K562 (cell line): ENCODE measurements around the gene LRRC43. TPM values are rescaled to one million over a fixed set of nuclear protein-coding genes. Genes with fewer than 3 reads are reported as not detected.

Experiments
- ATAC-seq: fragments of 200-7000 bp; cut with Tn5 transposase; 3 replicates; pipeline ENCODE4 v1.9.1; 2020; ENCODE audit warnings: moderate library complexity
- BruUV-seq: library from RNA; stranded (reverse); fragments of 400-500 nt; replicated peaks from 2 replicates; lab custom pipeline; 2021; lab: Mats Ljungman, UMichigan
- CTCF ChIA-PET: fragments of 300-600 bp; formaldehyde crosslinking; extraction: SDS; loops from one replicate; lab custom pipeline; 2021; ENCODE audit warnings: low intra/inter-chr PET ratio; lab: Yijun Ruan, JAX
- POLR2A ChIA-PET: fragments of 300-600, 350-650 bp; sonication (Branson Sonifier 250); formaldehyde crosslinking; extraction: SDS; loops from one replicate; lab custom pipeline; 2021; ENCODE audit warnings: antibody characterized with exemption, inconsistent platforms; lab: Yijun Ruan, JAX
- DNase-seq, 4 experiments: peaks; one replicate each; pipeline versions ENCODE4 v3.0.0 to v3.0.0-alpha.2; 2011 to 2018; ENCODE audit warnings: low spot score in 3 of 4, mixed read lengths in 3 of 4; ENCODE audit errors: extremely low read depth in 1 of 4
- FAIRE-seq: peaks from 2 replicates; lab custom pipeline; 2011; peaks lifted over from hg19 to GRCh38; lab: Jason Lieb, UNC
- H2AFZ ChIP-seq: 2 replicates; pipeline ENCODE4 v1.6.0; 2011; ENCODE audit warnings: low read depth, low read length, control low read depth, inconsistent platforms
- H3K27ac ChIP-seq: fragments of 200-600 bp; 3 replicates; pipeline ENCODE4 v1.8.0; 2011; ENCODE audit warnings: low read depth, mild to moderate bottlenecking, control low read depth, inconsistent platforms, low read length, moderate library complexity, mixed read lengths; ENCODE audit errors: extremely low read depth
- H3K27me3 ChIP-seq, 2 experiments: fragments of 300-600 bp in 1 of 2; 2 replicates in 1 of 2; 3 replicates in 1 of 2; pipeline versions ENCODE4 v1.6.0 to v1.8.0; 2011; ENCODE audit warnings: inconsistent platforms in 2 of 2, low read length in 2 of 2, mild to moderate bottlenecking in 1 of 2, mixed read lengths in 1 of 2, moderate library complexity in 1 of 2; ENCODE audit not compliant: control insufficient read depth in 2 of 2, insufficient read depth in 2 of 2
- H3K36me3 ChIP-seq: fragments of 300-600 bp; 3 replicates; pipeline ENCODE4 v1.8.0; 2011; ENCODE audit warnings: mild to moderate bottlenecking, low read length, inconsistent platforms; ENCODE audit not compliant: control insufficient read depth, insufficient read depth
- H3K4me1 ChIP-seq, 2 experiments: fragments of 200-600 bp in 1 of 2; replicated peaks in 1 of 2; 2 replicates in 1 of 2; 3 replicates in 1 of 2; pipeline versions ENCODE4 v1.5.1 to v1.8.0; 2011; ENCODE audit warnings: inconsistent platforms in 2 of 2, low read length in 2 of 2, mild to moderate bottlenecking in 1 of 2, mixed read lengths in 1 of 2, moderate library complexity in 1 of 2; ENCODE audit not compliant: control insufficient read depth in 2 of 2, insufficient read depth in 2 of 2
- H3K4me2 ChIP-seq: 2 replicates; pipeline ENCODE4 v1.6.1; 2011; ENCODE audit warnings: low read length, control low read depth, inconsistent platforms, mixed read lengths; ENCODE audit not compliant: insufficient read depth
- H3K4me3 ChIP-seq: fragments of 200-600 bp; sonication (generic), shearing (Covaris generic); 2 replicates; pipeline ENCODE4 v1.5.1; 2016; ENCODE audit warnings: control low read depth, inconsistent platforms
- H3K79me2 ChIP-seq: fragments of 200-600 bp; 3 replicates; pipeline ENCODE4 v1.8.0; 2011; ENCODE audit warnings: low read length, inconsistent platforms; ENCODE audit not compliant: control insufficient read depth, insufficient read depth
- H3K9ac ChIP-seq, 2 experiments: 2 replicates each; pipeline versions ENCODE4 v1.6.0 to v1.6.1; 2011; ENCODE audit warnings: low read depth in 2 of 2, low read length in 2 of 2, control low read depth in 1 of 2, inconsistent platforms in 1 of 2, mild to moderate bottlenecking in 1 of 2, mixed read lengths in 1 of 2; ENCODE audit not compliant: insufficient read depth in 1 of 2
- H3K9me1 ChIP-seq: one replicate; pipeline ENCODE4 v1.6.0; 2011; ENCODE audit warnings: inconsistent platforms, mild to moderate bottlenecking, low read length, moderate library complexity; ENCODE audit not compliant: control insufficient read depth, insufficient read depth
- H3K9me3 ChIP-seq: replicated peaks from 2 replicates; pipeline ENCODE4 v1.5.1; 2011; ENCODE audit warnings: low read depth, low read length, inconsistent platforms; ENCODE audit not compliant: control insufficient read depth, insufficient read depth
- H4K20me1 ChIP-seq: replicated peaks from 2 replicates; pipeline ENCODE4 v1.6.1; 2011; ENCODE audit warnings: low read length, inconsistent platforms, mixed read lengths; ENCODE audit not compliant: control insufficient read depth, insufficient read depth
- AFF4 ChIP-seq: sonication (generic); formaldehyde crosslinking; IDR thresholded peaks from 2 replicates; pipeline ENCODE4 v1.8.0; 2023; ENCODE audit warnings: mild to moderate bottlenecking, missing genetic modification reagents
- E2F6 ChIP-seq, 2 experiments: IDR thresholded peaks; 2 replicates each; pipeline ENCODE4 v1.6.1; 2011; ENCODE audit warnings: borderline replicate concordance in 1 of 2, control low read depth in 1 of 2, low read depth in 1 of 2, low read length in 1 of 2, mild to moderate bottlenecking in 1 of 2, mixed read lengths in 1 of 2, moderate library complexity in 1 of 2; ENCODE audit not compliant: insufficient read depth in 1 of 2, insufficient read length in 1 of 2, poor library complexity in 1 of 2, severe bottlenecking in 1 of 2; ENCODE audit errors: extremely low read depth in 1 of 2
- ELF4 ChIP-seq: fragments of 450-650 bp; formaldehyde crosslinking; IDR thresholded peaks from 2 replicates; pipeline ENCODE4 v1.4.0; 2022; ENCODE audit warnings: missing genetic modification characterization
- FOXO4 ChIP-seq: fragments of 450-650 bp; formaldehyde crosslinking; IDR thresholded peaks from 2 replicates; pipeline ENCODE4 v1.4.0; 2020; ENCODE audit warnings: mild to moderate bottlenecking, moderate library complexity
- FUS ChIP-seq: fragments of 200-400 bp; formaldehyde crosslinking; optimal IDR thresholded peaks from 2 replicates; pipeline ENCODE3; 2017; ENCODE audit warnings: low read depth, low read length
- HNRNPLL ChIP-seq: fragments of 200-400 bp; formaldehyde crosslinking; IDR thresholded peaks from 2 replicates; pipeline ENCODE4 v1.6.1; 2017; ENCODE audit warnings: low read length, low read depth, mild to moderate bottlenecking; ENCODE audit not compliant: poor library complexity, severe bottlenecking
- KHSRP ChIP-seq: fragments of 450-650 bp; IDR thresholded peaks from 2 replicates; pipeline ENCODE4 v1.6.1; 2017
- POLR2B ChIP-seq: fragments of 450-650 bp; IDR thresholded peaks from 2 replicates; pipeline ENCODE4 v1.6.1; 2018; ENCODE audit warnings: low read depth; ENCODE audit not compliant: partially characterized antibody
- PREB ChIP-seq: sonication (generic); formaldehyde crosslinking; IDR thresholded peaks from 2 replicates; pipeline ENCODE4 v1.8.1; 2023; ENCODE audit warnings: mild to moderate bottlenecking, missing genetic modification reagents
- SIN3A ChIP-seq, 2 experiments: fragments of 150-350 bp in 1 of 2; IDR thresholded peaks; 2 replicates each; pipeline ENCODE4 v1.6.1; 2011 to 2016; ENCODE audit warnings: borderline replicate concordance in 2 of 2, low read depth in 2 of 2, low read length in 2 of 2, mild to moderate bottlenecking in 2 of 2, moderate library complexity in 2 of 2; ENCODE audit not compliant: control insufficient read depth in 1 of 2
- SMARCA4 ChIP-seq: fragments of 450-650 bp; IDR thresholded peaks from 2 replicates; pipeline ENCODE4 v1.6.1; 2016
- STAG1 ChIP-seq: sonication (generic); formaldehyde crosslinking; IDR thresholded peaks from 2 replicates; pipeline ENCODE4 v1.5.0; 2020; ENCODE audit warnings: missing genetic modification reagents, borderline replicate concordance
- ZNF232 ChIP-seq: sonication (generic); formaldehyde crosslinking; IDR thresholded peaks from 2 replicates; pipeline ENCODE4 v1.8.0; 2022; ENCODE audit warnings: mild to moderate bottlenecking, missing genetic modification reagents
- ZNF274 ChIP-seq: IDR thresholded peaks from 2 replicates; pipeline ENCODE4 v1.6.1; 2011; ENCODE audit warnings: low read depth, mild to moderate bottlenecking, low read length, moderate library complexity, borderline replicate concordance
- WGBS: fragments of 100-300 bp; shearing (Covaris generic); methylation state at CpG from one replicate; pipeline ENCODE4 v1.1.6; 2016; ENCODE audit warnings: low coverage, mixed read lengths; ENCODE audit not compliant: insufficient coverage; ENCODE audit errors: missing lambda C conversion rate; 5-methylcytosine and 5-hydroxymethylcytosine counted together
- in situ Hi-C: fragments of 300-500 bp; cut with MboI; formaldehyde crosslinking; loops from 4 replicates; pipeline ENCODE4 v1.15.0; 2018; ENCODE audit warnings: inconsistent platforms, mixed read lengths
- intact Hi-C: fragments of 100-400 bp; cut with micrococcal nuclease; formaldehyde crosslinking; loops from 2 replicates; pipeline ENCODE4 v1.14.2; 2022
- polyA plus RNA-seq, 8 experiments: library from polyadenylated mRNA; depleted of rRNA in 4 of 8; stranded (reverse) in 5 of 8; unstranded in 3 of 8; fragments of >200 nt; fragmentation: Nextera tagmentation in 2 of 8; fragmentation: Illumina TruSeq in 1 of 8; extraction: Ambion mirVana in 2 of 8; extraction: Trizol in 1 of 8; gene quantifications; 2 replicates each; pipeline versions ENCODE4 v1.2.1 to v1.2.3, GENCODE V29; 2011 to 2014; ENCODE audit warnings: inconsistent platforms in 1 of 8, missing spikeins in 1 of 8
- total RNA-seq, 7 experiments: library from RNA; depleted of rRNA in 6 of 7; stranded (reverse); fragments of >200 nt in 6 of 7; fragmentation: Illumina TruSeq in 2 of 7; extraction: Trizol in 2 of 7; gene quantifications; 2 replicates each; pipeline versions ENCODE4 v1.2.1 to v1.2.3, GENCODE V29; 2011 to 2021; ENCODE audit warnings: low replicate concordance in 1 of 7

The LRRC43 gene
- total and polyA plus RNA-seq, 9 of the 15 experiments (the other 6 are each of a cell fraction or from before 2014, with no cell fraction given), result 0.19 TPM; not detected in 8

- ATAC-seq (no peak), DNase-seq (no peak), FAIRE-seq (no peak)
- Histone ChIP-seq H3K27me3 (no peaks in the 10 kb centered on the region), H3K4me3 (no peak overlapping the region), H3K27ac (no peak overlapping the region), H3K79me2 (no peaks in the 10 kb centered on the region), H3K9me1 (peaks cover 9% of the 10 kb centered on the region), H3K9me3 (no peaks in the 10 kb centered on the region), H3K9ac (no peak overlapping the region), H3K36me3 (peaks cover 59% of the 10 kb centered on the region; the same call in 2 of the 3 replicates), H3K4me1 (peaks cover 0 to 27% of the 10 kb centered on the region in 2 experiments; a peak in 1 of 5 replicates), H3K4me2 (no peak overlapping the region), H2AFZ (no peak overlapping the region), H4K20me1 (peaks cover 41% of the 10 kb centered on the region)
- ChIA-PET POLR2A (interaction anchor here (0.6 to 1.4 kb wide), 3 partner anchors 14 to 80 kb away, joined by 3 read pairs; no protein-coding TSS in a partner anchor), CTCF (no interaction called here)
- in situ Hi-C loops, result no loop called here
- WGBS, result 65% methylated on average over 4 of the region's 6 CpGs
- intact Hi-C loops, result no loop called here
- BruUV-seq, result no TSS peak
- no peak for TF ChIP-seq KHSRP
- TF ChIP-seq FOXO4 (CRISPR knock-in tag), result no peak
- TF ChIP-seq STAG1 (CRISPR knock-in tag), result no peak
- no peak for TF ChIP-seq AFF4
- no peak for TF ChIP-seq PREB (CRISPR knock-in tag)
- no peak for TF ChIP-seq E2F6 (IDR thresholded peaks at IDR 0.05; ENCODE audit: borderline replicate concordance in 1 of 2, extremely low read depth in 1 of 2, insufficient read depth in 1 of 2, insufficient read length in 1 of 2, low read depth in 1 of 2, low read length in 1 of 2, poor library complexity in 1 of 2, severe bottlenecking in 1 of 2)
- TF ChIP-seq FUS, result no peak
- no peak for TF ChIP-seq ZNF232 (CRISPR knock-in tag)
- no peak for TF ChIP-seq ZNF274
- TF ChIP-seq POLR2B, result no peak
- no peak for TF ChIP-seq SMARCA4
- no peak for TF ChIP-seq HNRNPLL
- no peak for TF ChIP-seq SIN3A (IDR thresholded peaks at IDR 0.05; ENCODE audit: borderline replicate concordance in 2 of 2, control insufficient read depth in 1 of 2, low read depth in 2 of 2, low read length in 2 of 2)
- no peak for TF ChIP-seq ELF4
Observed at GRCh38 chr12:122142857-122143256, 40.1 kb upstream of the LRRC43 start.
